ENCODE data around the gene ZNF417.
"Not testable (repeated sequence)": the region's sequence is repeated elsewhere in the genome, so short reads cannot be mapped to it uniquely, and the experiment has no call there.

The ZNF417 gene

GRCh38 chr19:57887195-57887941 is 29.0 kb downstream of the ZNF417 start:
- DNase-seq: no peak

GRCh38 chr19:57886046-57886445 is 30.3 kb downstream of the ZNF417 start:
- no peak for DNase-seq

- not testable (repeated sequence) for DNase-seq
These were observed 42.3 kb downstream of the ZNF417 start for GRCh38 chr19:57873883-57874799.

- DNase-seq: no peak
These were observed 43.9 kb downstream of the ZNF417 start for GRCh38 chr19:57872450-57872849.

GRCh38 chr19:57870225-57870624 is 46.2 kb downstream of the ZNF417 start:
- DNase-seq: no peak

GRCh38 chr19:57869655-57870054 is 46.7 kb downstream of the ZNF417 start:
- DNase-seq: not testable (repeated sequence)

- no peak for DNase-seq
These were observed 48.4 kb downstream of the ZNF417 start for GRCh38 chr19:57867868-57868492.
